ENCODE measurements around the gene MYMX. TPM values are rescaled to one million over a fixed set of nuclear protein-coding genes. Genes with fewer than 3 reads are reported as not detected.

MYMX gene
- total RNA-seq, 1 donor from 2014 or later = not detected

DNA sequence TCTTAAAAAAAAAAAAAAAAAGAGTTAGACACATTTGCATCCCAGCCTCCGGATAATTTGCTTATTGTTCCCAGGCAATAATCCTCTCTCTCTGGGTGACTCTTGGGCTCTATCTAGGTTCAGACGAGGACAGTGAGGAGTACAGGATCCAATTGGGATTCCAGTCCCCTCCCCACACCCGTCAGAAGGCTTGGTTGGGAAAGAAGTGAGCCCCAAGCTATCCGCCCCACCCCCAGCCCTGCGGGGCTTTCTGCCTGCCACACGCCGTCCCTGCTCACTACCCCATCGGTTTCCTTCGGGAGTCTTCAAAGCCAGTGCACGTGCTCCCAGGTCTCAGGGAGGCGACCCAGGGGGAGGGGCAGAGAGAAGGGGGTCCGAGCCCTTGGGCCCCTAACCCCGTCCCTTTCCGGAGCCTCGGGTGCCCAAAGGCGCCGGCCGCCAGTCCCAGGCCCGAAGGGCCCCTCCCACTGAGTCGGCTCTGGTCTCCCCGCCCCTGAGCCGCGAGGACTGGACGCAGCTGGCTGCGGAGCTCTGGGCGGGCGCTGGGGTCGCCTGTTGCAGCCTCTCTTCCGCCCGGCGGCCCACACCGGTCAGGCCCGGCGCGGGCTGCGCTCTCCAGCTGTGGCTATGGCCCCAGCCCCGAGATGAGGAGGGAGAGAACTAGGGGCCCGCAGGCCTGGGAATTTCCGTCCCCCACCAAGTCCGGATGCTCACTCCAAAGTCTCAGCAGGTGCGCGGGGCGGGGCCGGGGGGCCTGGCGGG lies 2.5 kb downstream of the MYMX start:
- DNase-seq (ENCODE audit: low read depth in 2 of 2) = peak; percentile 87 to 93

DNA sequence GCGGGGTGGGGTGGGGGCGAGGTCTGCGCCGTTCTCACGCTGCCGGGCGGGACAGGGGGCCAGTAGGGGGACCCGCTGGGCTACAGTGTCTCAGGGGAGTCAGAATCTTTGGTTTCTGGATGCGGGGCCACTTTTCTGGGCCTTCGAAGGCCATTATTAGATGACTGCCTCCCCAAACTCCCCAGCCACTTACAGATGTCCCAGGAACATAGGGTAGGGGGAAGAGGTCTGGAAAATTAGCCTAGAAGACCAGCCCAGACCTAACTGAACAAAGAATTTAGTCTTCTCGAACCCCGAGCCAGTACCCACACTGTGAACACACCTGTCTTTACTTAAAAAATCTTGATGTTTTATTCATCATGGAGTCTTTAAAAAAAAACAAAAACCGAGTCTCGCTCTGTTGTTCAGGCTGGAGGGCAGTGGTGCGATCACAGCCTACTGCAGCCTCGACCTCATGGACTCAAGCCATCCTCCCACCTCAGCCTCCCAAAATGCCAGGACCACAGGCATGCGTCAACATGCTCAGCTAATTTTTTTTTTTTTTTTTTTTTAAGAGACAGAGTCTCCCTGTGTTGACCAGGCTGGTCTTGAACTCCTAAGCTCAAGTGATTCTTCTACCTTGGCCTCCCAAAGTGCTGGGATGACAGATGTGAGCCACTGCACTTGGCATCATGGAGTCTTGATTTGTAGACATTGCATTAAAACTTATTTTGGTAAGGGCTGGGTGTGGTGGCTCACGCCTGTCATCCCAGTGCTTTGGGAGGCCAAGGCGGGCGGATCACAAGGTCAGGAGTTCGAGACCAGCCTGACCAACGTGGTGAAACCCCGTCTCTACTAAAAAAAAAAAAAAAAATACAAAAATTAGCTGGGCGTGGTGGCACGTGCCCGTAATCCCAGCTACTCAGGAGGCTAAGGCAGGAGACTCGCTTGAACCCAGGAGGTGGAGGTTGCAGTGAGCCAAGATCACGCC lies 3.4 kb downstream of the MYMX start:
- DNase-seq (ENCODE audit: low read depth in 2 of 2) = no peak

DNA sequence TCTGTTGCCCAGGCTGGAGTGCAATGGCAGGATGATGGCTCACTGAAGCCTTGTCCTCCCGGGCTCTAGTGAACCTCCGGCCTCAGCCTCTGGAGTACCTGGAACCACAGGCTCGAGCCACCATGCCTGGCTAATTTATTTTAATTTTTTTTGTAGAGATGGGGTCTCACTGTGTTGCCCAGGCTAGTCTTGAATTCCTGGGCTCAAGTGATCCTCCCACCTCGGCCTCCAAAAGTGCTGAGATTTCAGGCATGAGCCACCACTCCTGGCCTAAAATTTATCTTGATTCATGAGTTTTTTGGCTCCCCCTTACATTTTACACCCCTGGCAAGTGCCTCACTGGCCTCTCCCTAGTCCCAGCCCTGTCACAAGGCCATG lies 4.2 kb downstream of the MYMX start:
- DNase-seq (ENCODE audit: low read depth in 2 of 2) = no peak

DNA sequence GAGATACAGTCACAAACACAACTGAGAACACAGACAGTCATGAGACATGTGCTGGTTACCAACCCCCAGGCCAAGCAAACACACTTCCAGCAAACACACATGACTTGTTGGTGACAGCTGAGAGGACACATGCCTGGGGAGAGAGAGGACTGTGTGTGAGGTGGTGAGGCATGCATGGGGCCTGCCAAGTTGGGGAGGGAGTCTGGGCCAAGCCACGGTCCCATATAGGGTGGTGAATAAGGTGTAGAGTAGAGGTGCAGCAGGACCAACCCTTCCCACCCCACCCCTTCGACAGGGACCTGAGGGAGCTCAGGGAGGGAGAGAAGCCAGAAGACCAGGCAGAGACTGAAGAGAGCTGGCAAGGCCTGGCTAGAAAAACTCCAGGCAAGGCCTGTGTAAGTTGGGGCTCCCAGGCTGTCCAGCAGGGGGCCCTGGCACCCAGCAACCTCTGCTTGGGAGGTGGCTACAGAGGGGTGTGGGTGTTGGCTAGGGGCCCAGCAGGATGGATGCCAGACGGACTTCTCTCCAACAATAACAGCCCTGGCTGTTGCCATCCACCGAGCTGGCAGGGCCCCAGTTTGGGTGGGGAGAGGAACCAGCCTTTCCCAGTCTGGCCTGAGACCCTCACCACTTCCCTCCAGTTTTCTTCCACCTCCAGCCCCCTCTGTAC lies 4.7 kb downstream of the MYMX start:
- DNase-seq (ENCODE audit: low read depth in 2 of 2) = peak; percentile 91

DNA sequence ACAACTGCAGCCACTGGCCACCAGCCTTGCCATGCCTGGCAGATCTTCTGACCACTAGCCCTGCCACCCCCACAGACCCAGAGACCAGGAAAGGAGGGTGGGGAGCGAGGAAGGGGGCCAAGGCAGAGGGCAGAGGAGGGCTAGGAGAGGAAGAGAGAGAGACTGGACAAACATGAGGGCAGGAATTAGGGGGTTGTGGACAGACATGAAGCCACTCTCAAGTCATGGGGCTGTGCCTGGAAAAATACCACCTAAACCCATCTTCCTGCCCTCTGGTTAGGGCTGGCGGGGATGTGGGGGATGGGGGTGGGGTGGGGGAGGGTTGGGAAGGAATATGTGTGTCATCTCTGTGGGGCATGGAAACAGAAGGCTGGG lies 5.2 kb downstream of the MYMX start:
- DNase-seq (ENCODE audit: low read depth in 2 of 2) = peak in 1 of 2 donors; percentile 62

DNA sequence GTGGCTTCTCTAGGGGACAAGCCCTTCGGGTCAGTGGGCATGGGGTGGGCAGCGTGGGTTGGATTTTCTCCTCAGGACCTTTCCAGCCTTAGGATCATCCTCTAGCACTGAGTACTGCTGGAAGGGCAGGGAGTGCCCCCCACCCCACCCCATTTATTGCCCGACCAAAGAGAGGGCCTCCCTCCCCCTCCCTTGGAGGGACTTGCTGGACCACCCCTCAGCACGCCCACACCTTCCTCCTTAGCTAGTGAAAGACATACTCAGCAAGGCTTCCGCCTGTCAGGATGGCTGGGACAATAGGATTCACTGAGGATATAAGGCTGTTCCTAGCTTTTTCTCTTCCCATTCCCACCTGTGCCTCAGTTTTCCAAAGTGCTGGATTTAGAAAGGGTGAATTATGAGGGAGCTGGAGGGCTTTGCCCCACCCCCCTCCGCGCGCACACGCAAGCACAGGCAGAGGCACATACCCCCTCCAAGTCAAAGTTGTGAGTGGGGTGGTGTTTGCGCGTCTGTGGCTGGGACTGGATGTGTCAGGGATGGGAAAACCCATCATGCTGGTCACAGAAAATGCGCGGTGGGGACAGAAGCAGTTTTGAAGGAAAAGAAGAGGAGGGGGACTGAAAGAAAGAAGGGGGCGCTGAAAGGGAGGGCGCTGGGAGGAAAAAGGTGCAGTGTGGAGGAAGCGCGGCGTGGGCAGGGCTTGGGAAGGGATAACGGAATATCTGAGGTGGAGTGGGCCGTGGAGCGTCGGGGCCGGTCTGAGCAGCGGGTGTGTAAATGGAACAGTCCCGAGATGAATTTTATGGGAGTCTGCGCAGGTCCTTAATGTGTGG lies 6.0 kb downstream of the MYMX start:
- DNase-seq (ENCODE audit: low read depth in 2 of 2) = peak in 1 of 2 donors; percentile 50

DNA sequence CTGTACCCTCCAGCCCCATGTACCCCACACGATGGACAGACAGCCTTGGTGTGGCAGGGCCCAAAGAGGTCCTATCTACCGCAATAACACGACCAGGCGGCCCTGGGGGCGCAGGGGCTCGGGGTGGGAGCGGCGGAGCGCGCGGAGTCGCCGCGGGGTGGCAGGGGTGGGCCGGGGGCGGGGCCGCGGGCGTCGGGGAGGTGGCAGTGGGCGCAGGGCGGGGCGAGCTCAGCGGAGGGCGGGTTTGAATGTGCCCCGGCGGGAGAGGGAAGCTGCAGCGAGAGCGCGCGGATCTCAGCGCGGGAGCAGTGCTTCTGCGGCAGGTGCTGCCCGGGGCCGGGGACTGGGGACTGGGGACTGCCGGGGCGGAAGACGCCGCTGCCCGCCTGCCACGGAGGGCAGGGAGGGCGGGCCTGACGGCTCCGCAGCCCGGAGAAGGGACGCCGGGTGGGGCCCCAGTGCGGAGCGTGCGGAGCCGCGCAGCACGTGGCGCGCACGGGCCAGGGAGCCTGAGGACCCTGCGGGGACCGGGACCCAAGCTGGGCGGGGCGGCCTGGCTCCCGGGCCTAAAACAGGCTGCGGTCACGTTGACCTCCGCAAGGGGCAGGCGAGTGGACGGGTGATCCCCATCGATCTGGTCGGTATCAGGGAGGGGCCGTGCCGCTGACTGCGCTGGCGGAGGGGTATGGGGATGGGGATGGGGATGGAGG lies 6.7 kb downstream of the MYMX start, which contains the start of gene SLC29A1:
Gene SLC29A1, plus strand, starts transcription at position 277 of the 710 bp plus-strand sequence. CDS start 3,719 bp downstream, outside the sequence.
- DNase-seq (ENCODE audit: low read depth in 2 of 2) = peak; percentile 71 to 73

DNA sequence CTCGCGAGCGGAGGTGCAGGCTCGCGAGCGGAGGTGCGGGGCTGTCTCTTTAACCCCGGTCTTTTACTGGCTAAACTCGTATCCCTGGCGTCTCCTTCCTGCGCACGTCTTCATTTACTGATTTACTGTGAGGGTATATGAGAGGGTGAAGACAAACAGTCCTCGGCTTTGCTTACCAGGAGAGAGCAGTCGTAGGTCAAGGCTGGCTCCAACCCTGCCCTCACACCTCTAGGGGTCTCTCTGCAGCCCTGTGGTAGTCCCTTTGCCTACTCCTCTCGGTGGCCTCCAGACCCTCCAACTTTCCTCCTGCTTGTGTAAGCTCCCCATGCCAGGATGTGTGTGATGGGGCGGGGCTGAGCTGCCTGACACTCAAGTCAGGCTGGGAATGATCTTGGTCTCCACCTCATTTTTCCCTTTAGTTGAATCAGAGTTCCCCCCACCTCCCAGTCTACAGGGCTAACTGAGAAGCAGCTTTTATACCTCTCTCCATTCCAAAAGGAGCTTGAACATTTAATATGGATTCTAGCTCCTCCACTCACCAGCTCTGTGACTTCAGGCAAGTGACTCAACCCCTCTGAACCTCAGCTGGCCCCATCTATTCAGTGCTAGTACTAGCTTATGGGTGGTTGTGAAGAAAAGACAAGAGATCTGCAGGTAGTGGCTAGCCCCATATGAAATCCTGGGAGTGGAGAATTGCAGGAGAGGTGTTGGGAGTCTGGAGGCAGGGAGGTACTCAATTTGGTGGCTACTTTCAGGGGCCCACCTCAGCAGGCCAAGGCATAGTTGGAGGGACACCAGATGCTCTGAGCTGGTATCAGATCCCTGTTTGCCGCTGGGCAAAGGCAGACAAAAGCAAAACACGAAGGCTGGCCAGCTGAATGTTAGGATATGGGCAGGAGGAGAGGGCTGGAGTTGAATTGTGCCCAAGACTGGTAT lies 7.6 kb downstream of the MYMX start:
- DNase-seq (ENCODE audit: low read depth in 2 of 2) = peak in 1 of 2 donors; percentile 52

DNA sequence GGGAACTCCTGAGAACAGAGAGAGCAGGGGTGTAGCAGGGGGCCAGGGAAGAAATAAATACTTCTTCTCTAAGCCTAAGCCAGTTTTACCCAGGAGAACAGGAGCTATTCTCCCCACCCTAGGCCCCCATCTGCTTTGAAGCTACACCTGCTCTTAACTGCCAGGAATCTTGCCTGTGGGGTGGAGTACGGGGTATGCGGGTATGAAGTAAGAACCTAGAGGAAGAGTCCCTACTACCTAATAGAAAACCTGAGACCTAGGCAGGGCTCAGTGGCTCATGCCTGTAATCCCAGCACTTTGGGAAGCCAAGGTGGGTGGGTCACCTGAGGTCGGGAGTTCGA lies 8.2 kb downstream of the MYMX start:
- DNase-seq (ENCODE audit: low read depth in 2 of 2) = no peak

DNA sequence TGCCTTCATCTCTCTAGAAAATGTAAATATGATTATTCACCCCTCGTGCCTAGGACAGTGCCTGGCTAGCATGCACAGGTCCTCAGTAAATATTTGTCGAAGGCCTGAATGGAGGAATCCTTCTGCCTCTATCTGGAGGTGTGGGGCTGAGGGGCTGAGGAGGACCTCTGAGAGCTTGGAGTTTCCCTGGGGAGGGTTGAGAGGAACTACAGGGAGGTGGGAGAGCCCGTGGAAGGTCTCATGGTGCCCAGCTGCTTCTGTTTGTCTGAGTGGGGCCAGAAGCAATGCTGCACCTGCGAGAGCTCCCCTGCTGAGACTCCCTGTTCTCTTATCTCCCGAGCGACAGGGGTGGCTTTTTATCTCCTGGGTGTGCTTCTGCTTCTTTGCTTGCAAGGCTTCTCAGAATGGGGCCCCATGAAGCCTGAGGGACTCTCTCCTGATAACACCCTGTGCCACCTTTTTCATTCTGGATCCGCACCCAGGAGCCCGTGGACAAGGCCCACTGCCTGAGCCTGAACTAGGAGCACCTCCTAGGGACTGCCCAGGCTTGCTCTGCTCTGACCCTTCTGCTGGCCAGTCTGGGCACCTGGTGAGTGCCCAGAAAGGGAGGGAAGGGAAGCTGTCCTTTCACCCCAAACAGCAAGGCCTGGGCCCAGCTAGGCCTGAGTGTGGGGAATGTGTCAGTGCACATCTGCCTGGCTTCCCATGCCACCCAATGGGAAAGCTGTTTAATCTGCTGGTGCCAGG lies 9.0 kb downstream of the MYMX start:
- no peak for DNase-seq (ENCODE audit: low read depth in 2 of 2)

DNA sequence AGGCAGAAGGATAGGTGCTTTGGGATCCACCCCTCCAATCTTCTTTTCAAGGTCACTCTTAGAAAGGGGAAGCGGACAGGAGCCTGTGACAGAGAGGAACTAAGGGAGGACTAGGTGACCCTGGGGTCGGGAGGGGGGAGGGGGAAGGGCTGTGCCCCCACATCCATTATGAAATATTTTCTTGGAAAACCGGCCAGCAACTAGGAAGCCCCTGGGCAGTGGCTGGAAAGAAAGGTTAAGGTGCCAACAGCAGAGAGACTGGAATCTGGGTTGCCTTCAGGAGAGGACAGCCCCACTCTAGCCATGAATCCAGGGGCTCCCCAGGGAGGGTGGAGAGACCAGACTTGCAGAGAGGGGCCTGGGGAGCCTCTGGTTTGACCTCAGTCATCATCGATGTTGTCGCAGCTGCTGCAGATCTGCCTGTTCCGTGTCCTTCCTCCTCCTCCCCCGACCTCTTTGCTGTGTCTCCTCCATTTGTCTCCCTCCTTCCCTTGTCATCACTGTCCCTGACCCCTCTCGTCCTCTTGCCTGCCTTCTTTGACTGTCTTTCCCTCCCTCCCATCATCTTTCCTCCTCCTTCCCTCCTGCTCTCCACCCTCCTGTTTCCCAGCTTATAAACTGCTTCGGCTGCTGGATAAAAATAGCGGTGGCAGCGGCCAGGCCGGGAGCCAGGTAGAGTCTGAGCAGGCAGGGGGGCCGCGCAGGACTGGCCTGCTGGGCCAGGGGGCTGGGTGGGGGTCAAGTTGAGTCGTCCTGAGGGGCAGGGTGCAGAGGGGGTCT lies 9.8 kb downstream of the MYMX start:
- no peak for DNase-seq (ENCODE audit: low read depth in 2 of 2)

DNA sequence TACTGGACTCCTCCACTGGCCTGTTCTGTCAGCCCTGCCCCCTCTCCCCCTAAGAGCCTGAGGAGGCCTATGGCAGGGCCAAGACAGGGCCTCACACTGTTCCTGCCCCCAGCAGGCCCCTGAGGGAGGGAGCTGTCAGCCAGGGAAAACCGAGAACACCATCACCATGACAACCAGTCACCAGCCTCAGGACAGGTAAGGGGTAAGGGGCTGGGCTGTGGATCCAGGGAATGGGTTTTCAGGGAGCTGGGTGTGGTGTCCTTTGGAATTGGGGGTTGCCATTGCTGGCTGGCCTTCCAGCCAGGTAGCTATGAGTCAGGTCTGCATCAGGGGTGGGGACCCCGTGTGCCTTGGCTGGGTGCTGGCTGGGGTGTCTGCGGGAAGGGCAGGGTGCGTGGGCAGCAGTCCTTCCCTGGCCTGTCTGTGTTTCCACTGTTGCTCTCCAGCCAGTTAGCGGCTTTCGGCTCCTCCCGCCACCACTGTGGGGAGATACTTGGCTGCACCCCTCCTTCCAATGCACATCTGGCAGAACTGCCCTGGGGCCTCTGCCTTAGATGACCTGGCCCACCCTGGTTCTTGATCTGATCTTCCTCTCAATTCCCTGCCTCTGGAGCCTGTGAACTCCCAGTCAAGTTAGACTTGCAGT lies 10.5 kb downstream of the MYMX start:
- no peak for DNase-seq (ENCODE audit: low read depth in 2 of 2)

DNA sequence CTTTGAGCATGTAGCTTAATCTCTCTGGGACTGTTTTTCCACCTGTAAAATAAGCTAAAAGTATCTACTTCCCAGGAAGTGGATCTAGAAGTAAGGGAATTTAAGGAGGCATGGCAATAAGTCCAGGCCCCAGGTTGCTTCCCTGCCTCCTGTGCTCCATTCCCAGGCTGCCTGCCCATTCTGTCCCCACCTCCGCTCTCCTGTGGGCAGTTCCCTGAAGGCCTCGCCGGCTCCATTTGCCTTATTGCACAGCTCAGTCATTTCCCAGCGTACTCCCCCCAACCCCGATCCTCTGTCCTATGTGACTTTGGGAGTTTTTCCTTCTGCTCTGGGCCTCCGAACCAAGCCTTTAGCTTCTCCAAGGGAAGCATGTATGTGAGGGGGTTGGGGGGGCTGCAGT lies 11.3 kb downstream of the MYMX start:
- DNase-seq (ENCODE audit: low read depth in 2 of 2) = no peak

DNA sequence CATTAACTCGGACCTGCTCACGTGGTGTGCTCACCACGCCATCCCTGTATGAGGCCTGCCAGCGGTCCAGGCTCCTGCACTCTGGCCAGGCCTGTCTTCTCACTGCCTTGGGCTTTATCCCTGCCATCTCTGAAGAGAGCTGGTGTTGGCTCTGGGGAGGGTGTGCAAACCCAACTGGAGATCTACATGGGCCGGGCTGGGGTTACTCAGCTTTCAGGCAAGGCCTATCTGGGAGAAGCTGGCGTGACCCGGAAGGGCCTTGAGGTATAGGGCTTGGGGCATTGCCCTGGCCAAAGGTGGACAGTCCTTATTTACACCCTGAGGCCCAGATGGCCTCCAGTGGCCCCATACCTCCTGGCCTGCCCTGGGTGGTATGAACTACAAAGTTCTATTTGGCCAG lies 11.7 kb downstream of the MYMX start:
- no peak for DNase-seq (ENCODE audit: low read depth in 2 of 2)

DNA sequence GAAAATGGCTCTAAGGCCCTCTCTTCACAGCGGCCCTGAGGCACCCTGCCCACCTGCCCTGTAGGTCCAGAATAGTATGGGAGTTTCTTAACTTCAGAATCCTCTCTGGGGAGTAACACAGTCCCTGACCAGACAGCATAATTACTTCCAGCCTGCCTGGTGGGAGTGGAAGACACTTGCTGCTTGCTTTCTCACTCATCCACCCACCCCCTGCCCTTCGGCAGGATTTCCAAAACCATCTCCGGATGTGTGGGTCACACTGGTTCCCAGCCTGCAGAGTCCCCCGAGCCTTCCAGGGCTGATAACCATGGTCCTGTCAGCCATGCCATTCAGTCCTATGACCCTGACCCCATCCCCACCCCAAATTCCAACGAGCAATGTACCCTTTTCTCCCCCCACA lies 12.1 kb downstream of the MYMX start:
- no peak for DNase-seq (ENCODE audit: low read depth in 2 of 2)

DNA sequence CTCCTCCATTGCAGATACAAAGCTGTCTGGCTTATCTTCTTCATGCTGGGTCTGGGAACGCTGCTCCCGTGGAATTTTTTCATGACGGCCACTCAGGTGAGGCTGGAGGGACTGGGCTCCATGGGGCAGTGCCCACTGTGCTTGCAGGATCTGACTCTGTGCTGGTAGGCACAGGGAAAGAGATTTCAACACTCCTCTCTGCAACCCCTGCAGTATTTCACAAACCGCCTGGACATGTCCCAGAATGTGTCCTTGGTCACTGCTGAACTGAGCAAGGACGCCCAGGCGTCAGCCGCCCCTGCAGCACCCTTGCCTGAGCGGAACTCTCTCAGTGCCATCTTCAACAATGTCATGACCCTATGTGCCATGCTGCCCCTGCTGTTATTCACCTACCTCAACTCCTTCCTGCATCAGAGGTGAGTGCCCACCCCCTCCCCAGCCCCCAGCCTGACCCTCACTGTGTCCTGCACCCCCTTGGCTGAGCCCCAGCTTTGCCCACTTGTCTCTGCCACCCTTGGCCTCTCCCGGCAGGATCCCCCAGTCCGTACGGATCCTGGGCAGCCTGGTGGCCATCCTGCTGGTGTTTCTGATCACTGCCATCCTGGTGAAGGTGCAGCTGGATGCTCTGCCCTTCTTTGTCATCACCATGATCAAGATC lies 12.8 kb downstream of the MYMX start:
- no peak for DNase-seq (ENCODE audit: low read depth in 2 of 2)
